ENCODE results near the gene IRS4. TPM values are rescaled to one million over a fixed set of nuclear protein-coding genes. Genes with fewer than 3 reads are reported as not detected.

Gene IRS4
- total RNA-seq, 1 experiment from 2014 or later, result not detected

GRCh38 chrX:108701633-108702032, 34.7 kb downstream of the IRS4 start:
- Histone ChIP-seq H3K9me3 (ENCODE audit: low read length) (no peaks in the 10 kb centered on the region), H3K36me3 (ENCODE audit: low read depth, low read length) (no peaks in the 10 kb centered on the region), H3K4me2 (ENCODE audit: low read length) (no peak overlapping the region), H4K20me1 (ENCODE audit: low read length) (no peaks in the 10 kb centered on the region), H3K9ac (ENCODE audit: low read length) (no peak overlapping the region), H3K27ac (ENCODE audit: low read length) (no peak overlapping the region), H3K9me2 (replicated peaks; ENCODE audit: low read length) (no peaks in the 10 kb centered on the region), H3K27me3 (ENCODE audit: low read length) (no peaks in the 10 kb centered on the region), H3K4me1 (ENCODE audit: insufficient read depth, low read length) (peaks cover 19% of the 10 kb centered on the region), H3F3A (ENCODE audit: low read length, unreplicated experiment) (peaks cover 1% of the 10 kb centered on the region), H3K79me2 (ENCODE audit: low read length) (no peaks in the 10 kb centered on the region), H3K4me3 (ENCODE audit: low read length) (no peak overlapping the region), H2AFZ (ENCODE audit: low read length) (no peak overlapping the region)
- intact Hi-C loops (cut with micrococcal nuclease), result no loop called here
- ATAC-seq, result no peak
- CTCF ChIA-PET, result no interaction called here
- DNase-seq, result no peak
- POLR2A ChIA-PET (ENCODE audit: unreplicated experiment), result no interaction called here
- no TSS peak for BruUV-seq (replicated peaks)
- no peak for TF ChIP-seq CTCF (conservative IDR thresholded peaks at IDR 0.05; ENCODE audit: low read depth, low read length)
- no peak for TF ChIP-seq EZH2phosphoT487 (IDR thresholded peaks at IDR 0.05; ENCODE audit: borderline replicate concordance, low read length)
- TF ChIP-seq EZH2 (IDR thresholded peaks at IDR 0.05; ENCODE audit: low read length, unreplicated experiment), result no peak

GRCh38 chrX:108699368-108699767, 37.0 kb downstream of the IRS4 start:
- Histone ChIP-seq H3F3A (ENCODE audit: low read length, unreplicated experiment) (peaks cover 5% of the 10 kb centered on the region), H3K27me3 (ENCODE audit: low read length) (no peaks in the 10 kb centered on the region), H3K9me2 (replicated peaks; ENCODE audit: low read length) (no peaks in the 10 kb centered on the region), H3K9ac (ENCODE audit: low read length) (no peak overlapping the region), H3K9me3 (ENCODE audit: low read length) (no peaks in the 10 kb centered on the region), H4K20me1 (ENCODE audit: low read length) (no peaks in the 10 kb centered on the region), H3K4me2 (ENCODE audit: low read length) (no peak overlapping the region), H3K36me3 (ENCODE audit: low read depth, low read length) (no peaks in the 10 kb centered on the region), H2AFZ (ENCODE audit: low read length) (no peak overlapping the region), H3K4me3 (ENCODE audit: low read length) (no peak overlapping the region), H3K79me2 (ENCODE audit: low read length) (no peaks in the 10 kb centered on the region), H3K27ac (ENCODE audit: low read length) (no peak overlapping the region), H3K4me1 (ENCODE audit: insufficient read depth, low read length) (peaks cover 18% of the 10 kb centered on the region)
- intact Hi-C loops (cut with micrococcal nuclease), result loop anchor here (2.0 kb wide), 1 partner anchor 775 kb away; no protein-coding TSS in a partner anchor
- POLR2A ChIA-PET (ENCODE audit: unreplicated experiment), result no interaction called here
- no TSS peak for BruUV-seq (replicated peaks)
- DNase-seq (peak; percentile 66), ATAC-seq (peak; percentile 52)
- CTCF ChIA-PET, result interaction anchor here (0.7 to 1.4 kb wide), 7 partner anchors 10 to 1010 kb away, joined by 3 to 9 read pairs (median 4); no protein-coding TSS in a partner anchor
- peak; percentile 68 for TF ChIP-seq CTCF (conservative IDR thresholded peaks at IDR 0.05; ENCODE audit: low read depth, low read length)
- TF ChIP-seq EZH2phosphoT487 (IDR thresholded peaks at IDR 0.05; ENCODE audit: borderline replicate concordance, low read length), result no peak

GRCh38 chrX:108696690-108697089, 39.7 kb downstream of the IRS4 start:
- BruUV-seq (replicated peaks), result TSS peak; percentile 43
- Histone ChIP-seq H3F3A (ENCODE audit: low read length, unreplicated experiment) (peaks cover 5% of the 10 kb centered on the region), H4K20me1 (ENCODE audit: low read length) (no peaks in the 10 kb centered on the region), H3K4me3 (ENCODE audit: low read length) (no peak overlapping the region), H3K79me2 (ENCODE audit: low read length) (no peaks in the 10 kb centered on the region), H3K9ac (ENCODE audit: low read length) (no peak overlapping the region), H3K9me2 (replicated peaks; ENCODE audit: low read length) (no peaks in the 10 kb centered on the region), H3K36me3 (ENCODE audit: low read depth, low read length) (no peaks in the 10 kb centered on the region), H2AFZ (ENCODE audit: low read length) (no peak overlapping the region), H3K9me3 (ENCODE audit: low read length) (no peaks in the 10 kb centered on the region), H3K27me3 (ENCODE audit: low read length) (no peaks in the 10 kb centered on the region), H3K4me2 (ENCODE audit: low read length) (peak overlapping the region; percentile 51; the same call in 1 of the 2 replicates), H3K4me1 (ENCODE audit: insufficient read depth, low read length) (peaks cover 15% of the 10 kb centered on the region), H3K27ac (ENCODE audit: low read length) (peak overlapping the region; percentile 25; the same call in 1 of the 2 replicates)
- ATAC-seq (peak; percentile 92), DNase-seq (peak; percentile 38)
- intact Hi-C loops (cut with micrococcal nuclease), result no loop called here
- ChIA-PET POLR2A (ENCODE audit: unreplicated experiment) (no interaction called here), CTCF (no interaction called here)
- TF ChIP-seq EZH2phosphoT487 (IDR thresholded peaks at IDR 0.05; ENCODE audit: borderline replicate concordance, low read length) (no peak), EZH2 (IDR thresholded peaks at IDR 0.05; ENCODE audit: low read length, unreplicated experiment) (no peak), CTCF (conservative IDR thresholded peaks at IDR 0.05; ENCODE audit: low read depth, low read length) (no peak)
